Central memory CD8-positive, alpha-beta T cell (primary cell): ENCODE results near the gene ARFGAP2.
A peak's percentile ranks its signal among the peaks of the same experiment; 100 is the strongest.

Experiments
- ATAC-seq: fragments of 150-1000 bp; cut with Tn5 transposase; replicated peaks from 2 replicates; pipeline ENCODE4 v1.10.0; 2022; ENCODE audit warnings: mild to moderate bottlenecking, moderate FRiP score, moderate number of reproducible peaks; ENCODE audit not compliant: poor library complexity, severe bottlenecking; ENCODE audit errors: extremely low read depth
- DNase-seq, 2 donors: peaks; one replicate each; pipeline ENCODE4 v3.0.0; 2021; ENCODE audit warnings: low spot score in 2 of 2
- H3K27ac Mint-ChIP-seq: one replicate; pipeline ENCODE4 v1.8.0; 2022; ENCODE audit warnings: low read depth, mild to moderate bottlenecking, moderate library complexity, mixed read lengths
- H3K27me3 Mint-ChIP-seq: one replicate; pipeline ENCODE4 v1.8.0; 2022; ENCODE audit warnings: mixed read lengths
- H3K36me3 Mint-ChIP-seq: one replicate; pipeline ENCODE4 v1.8.0; 2022; ENCODE audit warnings: mild to moderate bottlenecking, moderate library complexity, mixed read lengths; ENCODE audit not compliant: insufficient read depth
- H3K4me1 Mint-ChIP-seq: one replicate; pipeline ENCODE4 v1.8.0; 2022; ENCODE audit warnings: mixed read lengths
- H3K4me3 Mint-ChIP-seq: one replicate; pipeline ENCODE4 v1.8.0; 2022; ENCODE audit warnings: mild to moderate bottlenecking, moderate library complexity, mixed read lengths
- H3K9me3 Mint-ChIP-seq: one replicate; pipeline ENCODE4 v1.8.0; 2022; ENCODE audit warnings: mixed read lengths

The ARFGAP2 gene

GRCh38 chr11:47177229-47177845 is 658 bp upstream of the ARFGAP2 start:
- Mint-ChIP-seq H3K4me1 (peaks cover 44% of the 10 kb centered on the region), H3K9me3 (no peaks in the 10 kb centered on the region)

GRCh38 chr11:47175746-47176327 is 842 bp downstream of the ARFGAP2 start:
- ATAC-seq: no peak
- peaks cover 30% of the 10 kb centered on the region for H3K36me3 Mint-ChIP-seq
- H3K27ac Mint-ChIP-seq: peak overlapping the region; percentile 97
- no peaks in the 10 kb centered on the region for H3K27me3 Mint-ChIP-seq
- H3K4me3 Mint-ChIP-seq: peak overlapping the region; percentile 98
- no peaks in the 10 kb centered on the region for H3K9me3 Mint-ChIP-seq
- H3K4me1 Mint-ChIP-seq: peaks cover 53% of the 10 kb centered on the region
- no peak for DNase-seq

More at GRCh38 chr11:47177229-47177845, 658 bp upstream of the ARFGAP2 start:
- ATAC-seq (peak; percentile 75), DNase-seq (peak; percentile 57 to 74)
- Mint-ChIP-seq H3K27me3 (no peaks in the 10 kb centered on the region), H3K27ac (peak overlapping the region; percentile 97), H3K4me3 (peak overlapping the region; percentile 98), H3K36me3 (peaks cover 21% of the 10 kb centered on the region)

DNA sequence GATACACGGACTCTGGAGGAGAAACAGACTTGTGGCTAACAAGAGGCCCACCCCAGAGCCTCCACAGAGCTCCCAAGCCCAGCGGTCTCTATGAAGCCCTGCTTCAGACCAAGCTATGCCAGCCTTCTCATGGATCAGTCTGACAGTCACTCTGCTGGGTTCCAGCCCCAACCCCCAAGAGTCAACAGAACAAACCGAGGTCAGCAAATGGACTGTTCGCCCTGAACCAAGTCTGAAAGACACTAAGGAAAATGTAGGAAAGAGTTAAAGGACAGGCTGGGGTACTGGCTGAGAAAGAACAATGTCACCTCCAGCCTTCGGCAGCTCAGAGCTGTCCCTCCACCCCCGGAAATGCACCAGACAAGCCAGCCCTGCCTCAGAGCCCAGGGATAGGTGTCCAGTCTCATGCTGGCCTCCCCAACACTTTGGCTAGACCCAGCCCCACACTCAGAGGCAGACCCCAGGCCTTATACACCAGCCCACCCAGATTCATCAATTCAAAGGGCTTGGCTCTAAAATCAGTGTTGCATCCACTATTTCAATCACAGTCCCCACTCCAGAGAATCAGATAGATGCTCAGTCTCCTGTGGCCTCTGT is 3.8 kb downstream of the ARFGAP2 start:
- H3K4me3 Mint-ChIP-seq: no peak overlapping the region

GRCh38 chr11:47171856-47172255 is 4.8 kb downstream of the ARFGAP2 start:
- ATAC-seq: no peak
- Mint-ChIP-seq H3K9me3 (no peaks in the 10 kb centered on the region), H3K4me1 (peaks cover 35% of the 10 kb centered on the region), H3K27me3 (no peaks in the 10 kb centered on the region), H3K27ac (no peak overlapping the region), H3K4me3 (no peak overlapping the region), H3K36me3 (peaks cover 38% of the 10 kb centered on the region)
- DNase-seq: no peak

More for the DNA sequence above, 3.8 kb downstream of the ARFGAP2 start:
- no peak for ATAC-seq
- DNase-seq: no peak
- H3K27ac Mint-ChIP-seq: no peak overlapping the region
- H3K36me3 Mint-ChIP-seq: peaks cover 43% of the 10 kb centered on the region
- no peaks in the 10 kb centered on the region for H3K27me3 Mint-ChIP-seq
- peaks cover 45% of the 10 kb centered on the region for H3K4me1 Mint-ChIP-seq
- no peaks in the 10 kb centered on the region for H3K9me3 Mint-ChIP-seq

DNA sequence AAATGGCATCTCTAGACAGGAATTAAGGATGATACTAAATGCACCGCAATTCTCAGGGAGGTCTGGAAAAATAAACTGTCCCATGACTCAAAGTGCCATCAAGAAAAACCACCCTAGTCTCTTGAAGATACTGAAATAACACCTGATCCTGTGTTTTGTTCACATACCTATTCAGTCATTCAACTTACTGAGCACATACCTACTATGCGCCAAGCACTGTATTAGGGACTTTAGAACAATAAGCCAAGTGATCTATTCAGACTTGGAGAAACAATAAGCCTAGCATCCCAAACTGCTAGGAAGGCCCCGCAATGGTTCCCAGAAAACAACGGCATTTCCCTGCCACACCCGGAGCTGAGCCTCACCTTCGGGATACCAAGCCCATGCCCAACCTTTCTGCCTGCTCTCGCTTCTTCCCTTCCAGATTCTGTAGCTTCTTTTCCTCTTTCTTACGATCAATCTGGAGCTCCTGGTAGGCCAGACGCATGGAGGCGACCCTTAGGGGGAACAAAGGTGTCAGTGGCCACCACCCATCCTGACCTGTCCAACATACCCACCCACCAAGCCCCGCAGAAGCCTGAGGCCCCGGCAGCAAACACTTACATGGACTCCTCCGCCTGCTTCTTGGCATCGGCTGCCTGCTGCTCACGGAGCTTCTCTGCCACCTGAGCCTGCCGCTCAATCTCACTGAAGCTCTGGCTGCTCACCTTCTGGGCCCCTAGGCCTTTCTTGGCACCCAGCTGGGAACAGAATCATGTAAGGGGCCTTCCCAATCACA is 5.4 kb downstream of the ARFGAP2 start:
- no peak for ATAC-seq
- Mint-ChIP-seq H3K27me3 (no peaks in the 10 kb centered on the region), H3K4me1 (peaks cover 30% of the 10 kb centered on the region), H3K36me3 (peaks cover 37% of the 10 kb centered on the region), H3K27ac (no peak overlapping the region), H3K9me3 (no peaks in the 10 kb centered on the region), H3K4me3 (no peak overlapping the region)
- DNase-seq: no peak

- ATAC-seq (no peak), DNase-seq (no peak)
- Mint-ChIP-seq H3K4me3 (no peak overlapping the region), H3K36me3 (peaks cover 47% of the 10 kb centered on the region), H3K27me3 (no peaks in the 10 kb centered on the region), H3K9me3 (no peaks in the 10 kb centered on the region), H3K4me1 (peaks cover 10% of the 10 kb centered on the region), H3K27ac (no peak overlapping the region)
These were observed 10.3 kb downstream of the ARFGAP2 start for GRCh38 chr11:47166368-47166767.

- no peak overlapping the region for H3K27ac Mint-ChIP-seq
- no peak for DNase-seq
- H3K4me1 Mint-ChIP-seq: peaks cover 9% of the 10 kb centered on the region
- ATAC-seq: no peak
- peaks cover 39% of the 10 kb centered on the region for H3K36me3 Mint-ChIP-seq
- H3K4me3 Mint-ChIP-seq: no peak overlapping the region
- H3K27me3 Mint-ChIP-seq: no peaks in the 10 kb centered on the region
- H3K9me3 Mint-ChIP-seq: no peaks in the 10 kb centered on the region
These were observed 11.3 kb downstream of the ARFGAP2 start for GRCh38 chr11:47165253-47165840.

GRCh38 chr11:47164321-47164720 is 12.4 kb downstream of the ARFGAP2 start:
- Mint-ChIP-seq H3K36me3 (peaks cover 33% of the 10 kb centered on the region), H3K27me3 (no peaks in the 10 kb centered on the region), H3K4me1 (peaks cover 9% of the 10 kb centered on the region), H3K4me3 (peak overlapping the region; percentile 23), H3K9me3 (no peaks in the 10 kb centered on the region), H3K27ac (no peak overlapping the region)
- DNase-seq (no peak), ATAC-seq (no peak)

DNA sequence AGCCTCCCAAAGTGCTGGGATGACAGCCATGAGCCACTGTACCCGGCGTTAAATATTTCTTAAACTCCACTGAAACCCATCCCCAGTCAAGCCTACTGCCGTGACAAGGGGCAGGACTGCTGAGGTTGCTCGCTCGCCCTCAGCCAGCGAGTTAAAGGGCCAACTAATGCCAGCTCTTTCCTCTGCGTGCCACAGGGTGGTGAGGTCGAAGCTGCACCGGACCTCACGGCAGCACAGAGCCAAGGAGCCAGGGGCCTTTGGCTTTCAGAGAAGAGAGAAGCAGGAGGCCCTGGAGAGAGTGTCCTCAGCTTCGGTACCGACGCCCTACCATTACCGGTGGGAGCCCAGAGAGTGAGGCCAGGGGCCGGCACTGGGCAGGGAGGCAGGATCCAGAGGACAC is 12.8 kb downstream of the ARFGAP2 start:
- no peaks in the 10 kb centered on the region for H3K27me3 Mint-ChIP-seq
- H3K9me3 Mint-ChIP-seq: no peaks in the 10 kb centered on the region
- H3K27ac Mint-ChIP-seq: no peak overlapping the region
- H3K4me1 Mint-ChIP-seq: peaks cover 9% of the 10 kb centered on the region
- peak overlapping the region; percentile 23 for H3K4me3 Mint-ChIP-seq
- peaks cover 30% of the 10 kb centered on the region for H3K36me3 Mint-ChIP-seq
- ATAC-seq (no peak), DNase-seq (no peak)

DNA sequence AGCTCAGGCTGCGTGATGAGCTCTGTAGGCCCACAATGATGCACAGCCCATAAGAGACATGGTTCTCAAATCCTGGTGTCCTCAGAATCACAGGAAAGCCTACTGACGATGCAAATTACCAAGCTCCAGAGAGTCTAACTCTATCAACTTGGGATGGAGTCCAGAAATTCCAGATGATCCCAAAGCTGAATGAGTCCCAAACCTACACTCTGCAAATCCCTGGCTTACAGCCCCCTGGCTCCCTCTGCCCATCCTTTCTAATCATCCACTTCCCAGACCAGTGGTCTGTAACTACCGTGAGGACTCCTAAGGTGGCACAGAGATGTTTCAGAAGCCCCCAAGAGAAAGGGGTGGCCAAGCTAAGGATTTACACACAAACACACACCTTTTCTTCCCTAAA is 13.5 kb downstream of the ARFGAP2 start:
- Mint-ChIP-seq H3K4me1 (peaks cover 9% of the 10 kb centered on the region), H3K27ac (no peak overlapping the region), H3K27me3 (no peaks in the 10 kb centered on the region), H3K36me3 (peaks cover 26% of the 10 kb centered on the region), H3K9me3 (no peaks in the 10 kb centered on the region), H3K4me3 (no peak overlapping the region)
- ATAC-seq: no peak
- DNase-seq: no peak

DNA sequence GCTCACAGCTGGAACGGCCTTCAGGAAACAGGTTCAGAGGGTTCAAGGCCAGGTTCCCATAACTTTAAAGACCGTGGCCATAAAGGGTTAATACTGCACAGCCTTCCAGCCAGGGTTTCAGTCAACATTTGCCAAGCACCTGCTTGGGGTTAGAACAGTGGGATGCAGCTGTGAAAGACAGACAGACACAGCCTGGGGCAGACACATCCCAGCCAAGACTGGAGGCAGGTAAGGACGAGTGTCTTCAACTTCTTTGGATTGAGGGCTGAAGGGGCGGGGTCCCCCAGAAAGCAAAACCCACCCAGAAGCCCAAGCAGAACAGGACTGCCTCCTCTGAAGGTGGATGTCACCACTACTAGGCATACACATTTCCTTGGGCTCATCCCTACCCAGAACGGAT is 14.3 kb downstream of the ARFGAP2 start:
- H3K27me3 Mint-ChIP-seq: no peaks in the 10 kb centered on the region
- no peaks in the 10 kb centered on the region for H3K9me3 Mint-ChIP-seq
- H3K27ac Mint-ChIP-seq: no peak overlapping the region
- no peak for ATAC-seq
- peaks cover 9% of the 10 kb centered on the region for H3K4me1 Mint-ChIP-seq
- DNase-seq: no peak
- peaks cover 24% of the 10 kb centered on the region for H3K36me3 Mint-ChIP-seq
- H3K4me3 Mint-ChIP-seq: no peak overlapping the region

DNA sequence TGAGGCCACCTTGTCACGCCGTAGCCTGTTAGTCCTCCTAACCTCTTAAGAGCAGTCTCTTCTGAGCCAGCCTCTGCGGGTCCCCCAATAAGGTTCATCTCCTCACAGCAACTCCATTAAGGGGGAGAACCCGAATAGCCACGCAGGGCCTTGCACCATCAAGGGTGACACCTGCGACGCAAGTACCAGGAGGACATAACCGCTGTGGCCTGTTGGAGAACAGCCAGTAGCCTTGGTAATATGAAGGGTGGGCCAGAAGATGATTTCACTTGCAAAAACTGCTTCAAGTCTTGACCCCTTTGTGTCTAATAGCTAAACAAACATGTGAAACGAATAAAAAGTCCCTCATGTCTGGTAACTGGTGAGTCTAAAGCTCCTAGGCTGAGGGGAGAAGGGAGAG is 14.8 kb downstream of the ARFGAP2 start:
- no peaks in the 10 kb centered on the region for H3K27me3 Mint-ChIP-seq
- peaks cover 9% of the 10 kb centered on the region for H3K4me1 Mint-ChIP-seq
- no peak overlapping the region for H3K27ac Mint-ChIP-seq
- ATAC-seq: no peak
- DNase-seq: no peak
- H3K36me3 Mint-ChIP-seq: peaks cover 22% of the 10 kb centered on the region
- no peaks in the 10 kb centered on the region for H3K9me3 Mint-ChIP-seq
- no peak overlapping the region for H3K4me3 Mint-ChIP-seq
